Umbilical cord (tissue), 2 donors: ENCODE data around the gene INHBE. TPM values are rescaled to one million over a fixed set of nuclear protein-coding genes. Genes with fewer than 3 reads are reported as not detected.
"Not testable (repeated sequence)": the region's sequence is repeated elsewhere in the genome, so short reads cannot be mapped to it uniquely, and the experiment has no call there.

Source experiments
- DNase-seq: peaks from one replicate; pipeline ENCODE4 v3.0.0-alpha.2; 2015; ENCODE audit warnings: low spot score
- total RNA-seq: library from RNA; depleted of rRNA; stranded (reverse); fragments of >200 nt; gene quantifications from one replicate; pipeline ENCODE4 v1.2.3, GENCODE V29; 2014; ENCODE audit warnings: low replicate concordance; ENCODE audit not compliant: insufficient read depth

Gene INHBE
- total RNA-seq, 1 donor from 2014 or later = 1.4 TPM

- DNase-seq = no peak
Observed at GRCh38 chr12:57496822-57497221, 41.7 kb downstream of the INHBE start.

- DNase-seq = no peak
Observed at GRCh38 chr12:57497223-57498131, 42.4 kb downstream of the INHBE start.

DNA sequence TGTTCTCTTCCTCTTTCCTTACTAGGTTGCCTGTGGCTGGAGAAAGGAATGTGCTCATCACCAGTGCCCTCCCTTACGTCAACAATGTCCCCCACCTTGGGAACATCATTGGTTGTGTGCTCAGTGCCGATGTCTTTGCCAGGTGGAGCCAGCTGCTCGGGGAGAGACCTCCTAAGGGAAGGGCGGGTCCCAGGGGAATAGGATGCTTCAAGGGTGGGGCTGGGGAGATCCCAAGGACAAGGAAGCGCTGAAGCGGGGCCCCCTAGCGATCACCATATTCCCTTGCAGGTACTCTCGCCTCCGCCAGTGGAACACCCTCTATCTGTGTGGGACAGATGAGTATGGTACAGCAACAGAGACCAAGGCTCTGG is 43.0 kb downstream of the INHBE start:
- no peak for DNase-seq

DNA sequence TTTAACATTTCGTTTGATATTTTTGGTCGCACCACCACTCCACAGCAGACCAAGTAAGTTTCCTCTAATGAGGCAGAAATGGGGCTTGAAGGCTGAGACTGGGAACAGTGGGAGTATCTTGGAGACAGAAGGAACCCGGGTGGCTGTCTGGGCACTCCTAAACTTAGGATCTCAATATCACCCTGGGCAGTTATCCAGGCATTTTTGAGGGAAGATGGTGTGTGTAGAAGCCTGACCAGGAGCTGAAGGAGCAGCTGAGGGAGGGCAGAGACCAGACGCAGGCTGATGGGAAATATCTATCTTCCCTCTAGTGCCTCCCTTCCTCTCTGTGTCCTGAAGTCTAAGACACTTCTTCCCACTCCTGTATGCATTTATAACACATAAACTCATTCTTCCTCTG is 43.5 kb downstream of the INHBE start:
- no peak for DNase-seq

- no peak for DNase-seq
Observed at GRCh38 chr12:57500213-57500612, 45.1 kb downstream of the INHBE start.

- not testable (repeated sequence) for DNase-seq
Observed at GRCh38 chr12:57502311-57502969, 47.3 kb downstream of the INHBE start.

- DNase-seq = not testable (repeated sequence)
Observed at GRCh38 chr12:57506541-57506940, 51.4 kb downstream of the INHBE start.

Other genes with a start within 250 kb of the INHBE start
- gene NXPH4, start 238.5 kb upstream of the INHBE start, total RNA-seq = not detected
- gene SHMT2, start 225.6 kb upstream of the INHBE start, total RNA-seq = 156 TPM
- not detected for gene STAC3, start 204.1 kb upstream of the INHBE start, total RNA-seq
- gene R3HDM2, start 24.3 kb upstream of the INHBE start, total RNA-seq = 3.9 TPM
- gene INHBC, start 20.5 kb upstream of the INHBE start, total RNA-seq = not detected
- 3.6 TPM for gene GLI1, start 4.5 kb downstream of the INHBE start, total RNA-seq
- gene ARHGAP9, start 24.6 kb downstream of the INHBE start, total RNA-seq = 6.7 TPM
- gene MARS1, start 32.8 kb downstream of the INHBE start, total RNA-seq = 41.7 TPM
- 20.7 TPM for gene DDIT3, start 65.2 kb downstream of the INHBE start, total RNA-seq
- gene MBD6, start 67.5 kb downstream of the INHBE start, total RNA-seq = 1.9 TPM
- gene DCTN2, start 91.9 kb downstream of the INHBE start, total RNA-seq = 64.0 TPM
- 2.2 TPM for gene KIF5A, start 94.7 kb downstream of the INHBE start, total RNA-seq
- gene PIP4K2C, start 135.9 kb downstream of the INHBE start, total RNA-seq = 12.5 TPM
- 17.6 TPM for gene DTX3, start 149.5 kb downstream of the INHBE start, total RNA-seq
- gene ARHGEF25, start 156.1 kb downstream of the INHBE start, total RNA-seq = 101 TPM
- gene B4GALNT1, start 177.9 kb downstream of the INHBE start, total RNA-seq = 1.4 TPM
- gene OS9, start 238.8 kb downstream of the INHBE start, total RNA-seq = 150 TPM